Placental epithelial cell (primary cell): ENCODE data around the gene RARA. TPM values are rescaled to one million over a fixed set of nuclear protein-coding genes. Genes with fewer than 3 reads are reported as not detected.

ENCODE experiments used
- small RNA-seq: library from RNA; depleted of rRNA; stranded (forward); fragments of <200 nt; gene quantifications from one replicate; pipeline ENCODE3, GENCODE V24; 2012
- total RNA-seq: library from RNA; depleted of rRNA; stranded (reverse); fragments of >200 nt; gene quantifications from 2 replicates; pipeline ENCODE4 v1.2.3, GENCODE V29; 2012

The RARA gene
- total RNA-seq = 9.0 and 10.8 TPM in 2 replicates

GRCh38 chr17:40309031-40309948 is at the start of gene RARA:
Gene RARA (plus strand): TSS chr17:40309180. CDS start chr17:40331219, 22,039 bp downstream.

DNA sequence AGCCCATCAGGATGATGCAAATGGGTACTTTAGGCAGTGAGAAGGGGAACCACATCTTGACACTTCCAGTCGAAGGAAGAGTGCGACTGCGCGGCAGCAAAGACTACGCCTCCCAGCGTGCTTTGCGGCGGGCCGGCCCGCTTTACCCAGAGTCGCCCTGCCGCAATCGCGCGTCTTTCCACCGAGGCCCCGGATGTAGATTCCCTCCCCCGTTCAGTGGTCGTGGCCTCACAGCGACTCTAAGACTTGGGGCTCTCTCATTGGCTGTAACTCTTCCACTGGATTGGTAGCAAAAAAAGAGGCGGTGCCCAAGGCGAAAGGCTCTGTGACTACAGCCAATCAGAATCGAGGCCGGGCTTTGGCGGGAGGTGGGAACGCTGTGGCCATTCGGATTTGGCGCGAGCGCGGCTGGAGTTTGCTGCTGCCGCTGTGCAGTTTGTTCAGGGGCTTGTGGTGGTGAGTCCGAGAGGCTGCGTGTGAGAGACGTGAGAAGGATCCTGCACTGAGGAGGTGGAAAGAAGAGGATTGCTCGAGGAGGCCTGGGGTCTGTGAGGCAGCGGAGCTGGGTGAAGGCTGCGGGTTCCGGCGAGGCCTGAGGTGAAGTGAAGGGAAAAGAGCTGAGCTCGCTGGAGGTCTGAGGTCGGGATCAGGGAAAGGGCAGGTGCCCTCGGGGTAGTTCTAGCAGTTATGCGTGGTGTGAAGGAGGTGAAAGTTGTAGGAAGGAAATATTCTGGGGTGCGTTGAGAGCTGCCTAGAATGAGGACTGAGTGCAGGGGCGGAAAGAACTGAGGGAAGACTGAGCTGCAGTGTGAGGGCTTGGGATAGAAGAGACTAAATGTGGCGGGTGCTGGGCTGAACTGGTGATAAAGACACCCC is 21.2 kb upstream of the RARA start, which contains the start of gene CDC6:
Gene CDC6, plus strand, starts transcription at position 386 of the 876 bp plus-strand sequence. CDS start 1,542 bp downstream, outside the sequence.

DNA sequence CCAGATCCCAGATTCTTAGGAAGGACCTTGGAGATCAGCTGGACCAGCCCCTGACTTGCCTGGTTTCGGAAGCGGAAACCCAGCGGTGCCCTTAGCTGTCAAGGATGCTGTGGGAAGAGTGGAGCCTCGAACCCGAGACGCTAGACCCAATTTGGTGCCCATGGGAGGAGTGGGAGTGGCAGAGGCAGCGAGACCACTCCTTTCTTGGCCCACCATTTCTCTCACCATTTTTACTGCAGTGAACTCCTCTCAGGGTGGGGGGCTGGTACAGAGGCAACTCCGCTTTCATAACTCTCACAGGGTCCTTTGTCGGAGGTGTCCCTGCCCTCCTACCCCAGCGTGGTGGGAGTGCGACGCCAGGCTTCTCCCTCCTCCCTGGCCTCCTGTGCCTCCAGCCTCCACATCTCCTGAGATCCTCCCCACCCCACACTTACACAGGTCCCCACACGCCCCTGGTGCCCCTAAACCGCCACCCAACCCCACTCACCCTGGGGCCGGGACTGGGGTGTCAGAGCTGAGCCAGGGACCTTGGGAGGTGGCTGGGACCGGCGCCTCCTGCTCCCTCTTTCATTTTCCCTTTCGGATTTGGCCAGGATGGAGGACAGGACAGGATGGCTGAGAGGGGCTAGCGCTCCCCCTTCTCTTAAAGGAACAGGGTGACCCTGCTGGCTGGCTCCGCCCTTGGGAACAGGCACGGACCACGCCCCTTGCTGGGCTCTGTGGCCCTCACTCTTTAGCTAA is 55.3 kb downstream of the RARA start, which contains the start of gene GJD3:
Gene GJD3, minus strand, starts transcription at position 617 of the 741 bp plus-strand sequence. CDS start 922 bp downstream, outside the sequence.

Small RNA genes lying within 50 kb of the gene (small RNA-seq; reads per million reads assigned to genes)
- gene RF00019 (not detected), gene RNA5SP441 (not detected)

Other genes starting within 250 kb of the RARA start
- 12.2 and 12.7 TPM in 2 replicates for gene THRA, start 246.2 kb upstream of the RARA start, total RNA-seq
- 2.7 and 3.4 TPM in 2 replicates for gene NR1D1, start 208.6 kb upstream of the RARA start, total RNA-seq
- gene MSL1, start 187.2 kb upstream of the RARA start, total RNA-seq = 40.1 and 60.5 TPM in 2 replicates
- 28.5 and 38.5 TPM in 2 replicates for gene CASC3, start 168.6 kb upstream of the RARA start, total RNA-seq
- gene RAPGEFL1, start 131.7 kb upstream of the RARA start, total RNA-seq = 2.4 and 2.7 TPM in 2 replicates
- 6.8 and 7.9 TPM in 2 replicates for gene WIPF2, start 89.9 kb upstream of the RARA start, total RNA-seq
- gene CDC6, start 21.3 kb upstream of the RARA start, total RNA-seq = 7.5 and 8.9 TPM in 2 replicates
- gene GJD3, start 55.6 kb downstream of the RARA start, total RNA-seq = 0.33 TPM in 1 of 2 replicates, not detected in the other
- 16.9 and 28.3 TPM in 2 replicates for gene TOP2A, start 108.7 kb downstream of the RARA start, total RNA-seq
- gene IGFBP4, start 134.3 kb downstream of the RARA start, total RNA-seq = 40.2 and 49.1 TPM in 2 replicates
- gene TNS4, start 192.4 kb downstream of the RARA start, total RNA-seq = 65.2 and 130 TPM in 2 replicates